Ovary (tissue), 3 donors: ENCODE data around the gene GADD45G.

ENCODE experiments used
- POLR2A ChIP-seq: fragments of 450-650 bp; IDR thresholded peaks from one replicate; pipeline ENCODE4 v1.6.1; 2017; ENCODE audit warnings: antibody characterized with exemption, mild to moderate bottlenecking, moderate library complexity
- TF ChIP-seq, protein P1 (sequence below), 3 donors: fragments of 450-650 bp in 2 of 3; fragments of 200-600 bp in 1 of 3; IDR thresholded peaks; one replicate each; pipeline versions ENCODE4 v1.5.1 to v1.8.0; 2016 to 2022; ENCODE audit warnings: antibody characterized with exemption in 3 of 3, mild to moderate bottlenecking in 1 of 3
- donor health status: DM: no; HTN: no; CAD: no.

DNA sequence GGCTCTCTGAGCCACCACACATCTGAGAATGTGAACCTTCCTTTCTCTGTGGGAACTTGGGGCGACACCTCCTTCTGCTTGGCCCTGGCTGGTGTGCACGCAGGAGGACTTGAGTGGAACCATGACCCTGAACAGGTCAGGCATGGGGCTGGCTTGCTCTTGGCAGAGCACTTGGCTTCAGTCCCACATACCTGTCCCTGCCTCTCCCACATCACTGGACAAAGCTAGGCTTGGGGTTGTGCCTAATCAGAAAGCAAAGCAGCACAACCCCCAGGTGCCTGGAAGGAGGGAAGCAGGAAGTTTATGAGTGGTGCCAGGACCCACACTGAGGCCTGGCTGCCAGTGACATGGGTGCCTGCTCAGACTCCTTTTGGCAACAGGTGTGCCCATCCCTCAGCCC lies 13.2 kb downstream of the GADD45G start:
- TF ChIP-seq, protein P1, sequence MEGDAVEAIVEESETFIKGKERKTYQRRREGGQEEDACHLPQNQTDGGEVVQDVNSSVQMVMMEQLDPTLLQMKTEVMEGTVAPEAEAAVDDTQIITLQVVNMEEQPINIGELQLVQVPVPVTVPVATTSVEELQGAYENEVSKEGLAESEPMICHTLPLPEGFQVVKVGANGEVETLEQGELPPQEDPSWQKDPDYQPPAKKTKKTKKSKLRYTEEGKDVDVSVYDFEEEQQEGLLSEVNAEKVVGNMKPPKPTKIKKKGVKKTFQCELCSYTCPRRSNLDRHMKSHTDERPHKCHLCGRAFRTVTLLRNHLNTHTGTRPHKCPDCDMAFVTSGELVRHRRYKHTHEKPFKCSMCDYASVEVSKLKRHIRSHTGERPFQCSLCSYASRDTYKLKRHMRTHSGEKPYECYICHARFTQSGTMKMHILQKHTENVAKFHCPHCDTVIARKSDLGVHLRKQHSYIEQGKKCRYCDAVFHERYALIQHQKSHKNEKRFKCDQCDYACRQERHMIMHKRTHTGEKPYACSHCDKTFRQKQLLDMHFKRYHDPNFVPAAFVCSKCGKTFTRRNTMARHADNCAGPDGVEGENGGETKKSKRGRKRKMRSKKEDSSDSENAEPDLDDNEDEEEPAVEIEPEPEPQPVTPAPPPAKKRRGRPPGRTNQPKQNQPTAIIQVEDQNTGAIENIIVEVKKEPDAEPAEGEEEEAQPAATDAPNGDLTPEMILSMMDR (IDR thresholded peaks at IDR 0.05), result no peak
- no peak for TF ChIP-seq POLR2A
